Parathyroid adenoma (tissue), 2 donors: Measurements from ENCODE around the gene TRIM71.

Experiments used
- H2AFZ ChIP-seq: fragments of 300-600 bp; sonication (generic); one replicate; pipeline ENCODE4 v1.7.0; 2017; ENCODE audit warnings: antibody characterized with exemption, mild to moderate bottlenecking
- H3K27ac ChIP-seq: fragments of 300-600 bp; sonication (generic); one replicate; pipeline ENCODE4 v1.7.0; 2017
- H3K27me3 ChIP-seq: fragments of 300-600 bp; sonication (generic); one replicate; pipeline ENCODE4 v1.7.0; 2017; ENCODE audit warnings: low read length; ENCODE audit not compliant: control insufficient read depth, insufficient read depth
- H3K36me3 ChIP-seq: fragments of 300-600 bp; sonication (generic); one replicate; pipeline ENCODE4 v1.7.0; 2017; ENCODE audit warnings: low read length; ENCODE audit not compliant: control insufficient read depth, insufficient read depth
- H3K4me1 ChIP-seq: fragments of 300-600 bp; sonication (generic); one replicate; pipeline ENCODE4 v1.7.0; 2017; ENCODE audit warnings: control low read depth
- H3K4me2 ChIP-seq: fragments of 300-600 bp; sonication (generic); one replicate; pipeline ENCODE4 v1.7.0; 2017; ENCODE audit warnings: low read length
- H3K4me3 ChIP-seq: fragments of 300-600 bp; sonication (generic); one replicate; pipeline ENCODE4 v1.7.0; 2017; ENCODE audit warnings: low read depth, low read length
- H3K79me2 ChIP-seq: fragments of 300-600 bp; sonication (generic); one replicate; pipeline ENCODE4 v1.7.0; 2017; ENCODE audit warnings: control low read depth
- H3K9ac ChIP-seq: fragments of 300-600 bp; sonication (generic); one replicate; pipeline ENCODE4 v1.7.0; 2017; ENCODE audit warnings: mild to moderate bottlenecking
- H3K9me3 ChIP-seq: fragments of 300-600 bp; sonication (generic); one replicate; pipeline ENCODE4 v1.7.0; 2017; ENCODE audit warnings: low read length; ENCODE audit not compliant: control insufficient read depth
- TF ChIP-seq, protein P1 (sequence below): fragments of 300-600 bp; sonication (generic); IDR thresholded peaks from one replicate; pipeline ENCODE4 v1.7.0; 2017; ENCODE audit warnings: antibody characterized with exemption, mild to moderate bottlenecking
- donor health status: primary hyperparathyroidism.

Gene TRIM71

DNA sequence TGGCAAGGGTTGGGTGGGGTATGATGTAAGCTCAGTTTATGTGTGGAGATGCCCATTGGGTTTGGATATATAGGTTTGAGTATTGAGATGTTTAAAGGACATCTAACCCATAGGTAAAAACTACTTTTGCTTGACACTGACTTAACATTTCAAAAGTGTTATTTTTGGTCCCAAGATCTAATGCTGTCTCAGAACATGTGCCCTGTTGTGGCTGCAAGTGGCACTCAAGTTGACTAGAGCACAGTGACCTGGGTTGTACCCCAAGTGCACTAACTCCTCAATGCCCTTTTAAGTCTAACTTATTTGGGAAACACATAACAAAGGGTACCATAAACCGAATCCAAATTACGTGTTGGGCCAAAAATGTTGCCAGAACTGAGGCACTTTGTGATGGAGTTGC lies 77.2 kb downstream of the TRIM71 start:
- TF ChIP-seq, protein P1, sequence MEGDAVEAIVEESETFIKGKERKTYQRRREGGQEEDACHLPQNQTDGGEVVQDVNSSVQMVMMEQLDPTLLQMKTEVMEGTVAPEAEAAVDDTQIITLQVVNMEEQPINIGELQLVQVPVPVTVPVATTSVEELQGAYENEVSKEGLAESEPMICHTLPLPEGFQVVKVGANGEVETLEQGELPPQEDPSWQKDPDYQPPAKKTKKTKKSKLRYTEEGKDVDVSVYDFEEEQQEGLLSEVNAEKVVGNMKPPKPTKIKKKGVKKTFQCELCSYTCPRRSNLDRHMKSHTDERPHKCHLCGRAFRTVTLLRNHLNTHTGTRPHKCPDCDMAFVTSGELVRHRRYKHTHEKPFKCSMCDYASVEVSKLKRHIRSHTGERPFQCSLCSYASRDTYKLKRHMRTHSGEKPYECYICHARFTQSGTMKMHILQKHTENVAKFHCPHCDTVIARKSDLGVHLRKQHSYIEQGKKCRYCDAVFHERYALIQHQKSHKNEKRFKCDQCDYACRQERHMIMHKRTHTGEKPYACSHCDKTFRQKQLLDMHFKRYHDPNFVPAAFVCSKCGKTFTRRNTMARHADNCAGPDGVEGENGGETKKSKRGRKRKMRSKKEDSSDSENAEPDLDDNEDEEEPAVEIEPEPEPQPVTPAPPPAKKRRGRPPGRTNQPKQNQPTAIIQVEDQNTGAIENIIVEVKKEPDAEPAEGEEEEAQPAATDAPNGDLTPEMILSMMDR, result no peak
- Histone ChIP-seq H3K4me1 (no peaks in the 10 kb centered on the region), H3K4me3 (no peak overlapping the region), H3K27me3 (no peaks in the 10 kb centered on the region), H3K36me3 (no peaks in the 10 kb centered on the region), H3K9ac (no peak overlapping the region), H3K79me2 (no peaks in the 10 kb centered on the region), H2AFZ (no peak overlapping the region), H3K27ac (no peak overlapping the region), H3K9me3 (no peaks in the 10 kb centered on the region), H3K4me2 (no peak overlapping the region)

GRCh38 chr3:32895701-32896100 lies 77.9 kb downstream of the TRIM71 start:
- Histone ChIP-seq H3K79me2 (no peaks in the 10 kb centered on the region), H3K4me2 (no peak overlapping the region), H3K9ac (no peak overlapping the region), H2AFZ (no peak overlapping the region), H3K4me1 (no peaks in the 10 kb centered on the region), H3K36me3 (no peaks in the 10 kb centered on the region), H3K9me3 (no peaks in the 10 kb centered on the region), H3K27me3 (no peaks in the 10 kb centered on the region), H3K4me3 (no peak overlapping the region), H3K27ac (no peak overlapping the region)
- TF ChIP-seq, protein P1, result no peak

- H3K27me3 ChIP-seq, result no peaks in the 10 kb centered on the region
Measured at GRCh38 chr3:32896143-32896542, 78.3 kb downstream of the TRIM71 start.

GRCh38 chr3:32897001-32897601 lies 79.3 kb downstream of the TRIM71 start:
- H3K9me3 ChIP-seq, result no peaks in the 10 kb centered on the region
- H2AFZ ChIP-seq, result no peak overlapping the region
- H3K27ac ChIP-seq, result no peak overlapping the region
- H3K4me3 ChIP-seq, result no peak overlapping the region
- H3K9ac ChIP-seq, result no peak overlapping the region
- no peaks in the 10 kb centered on the region for H3K79me2 ChIP-seq
- H3K4me1 ChIP-seq, result no peaks in the 10 kb centered on the region
- H3K27me3 ChIP-seq, result no peaks in the 10 kb centered on the region
- TF ChIP-seq, protein P1, result no peak
- H3K36me3 ChIP-seq, result no peaks in the 10 kb centered on the region
- H3K4me2 ChIP-seq, result no peak overlapping the region

More at GRCh38 chr3:32896143-32896542, 78.3 kb downstream of the TRIM71 start:
- H2AFZ ChIP-seq, result no peak overlapping the region
- H3K9ac ChIP-seq, result no peak overlapping the region
- no peaks in the 10 kb centered on the region for H3K36me3 ChIP-seq
- TF ChIP-seq, protein P1, result no peak
- no peak overlapping the region for H3K4me3 ChIP-seq
- no peak overlapping the region for H3K27ac ChIP-seq
- H3K4me1 ChIP-seq, result no peaks in the 10 kb centered on the region
- H3K4me2 ChIP-seq, result no peak overlapping the region
- no peaks in the 10 kb centered on the region for H3K79me2 ChIP-seq
- no peaks in the 10 kb centered on the region for H3K9me3 ChIP-seq

GRCh38 chr3:32897981-32898623 lies 80.3 kb downstream of the TRIM71 start:
- no peaks in the 10 kb centered on the region for H3K79me2 ChIP-seq
- no peaks in the 10 kb centered on the region for H3K4me1 ChIP-seq
- TF ChIP-seq, protein P1, result no peak
- no peak overlapping the region for H2AFZ ChIP-seq
- no peak overlapping the region for H3K9ac ChIP-seq
- H3K36me3 ChIP-seq, result no peaks in the 10 kb centered on the region
- H3K4me2 ChIP-seq, result no peak overlapping the region
- no peak overlapping the region for H3K4me3 ChIP-seq
- no peak overlapping the region for H3K27ac ChIP-seq
- no peaks in the 10 kb centered on the region for H3K27me3 ChIP-seq
- H3K9me3 ChIP-seq, result no peaks in the 10 kb centered on the region
